Astrocyte (in vitro differentiated cells and primary cell): ENCODE data around the gene CARD11. TPM values are rescaled to one million over a fixed set of nuclear protein-coding genes. Genes with fewer than 3 reads are reported as not detected.
A peak's percentile ranks its signal among the peaks of the same experiment; 100 is the strongest.

Source experiments
- DNase-seq: peaks from one replicate; pipeline ENCODE4 v3.0.0-alpha.2; 2010; ENCODE audit warnings: low read depth
- FAIRE-seq: peaks from 2 replicates; lab custom pipeline; 2011; peaks lifted over from hg19 to GRCh38; lab: Jason Lieb, UNC
- H2AFZ ChIP-seq: 2 replicates; pipeline ENCODE4 v1.6.0; 2012; ENCODE audit warnings: low read depth, low read length, inconsistent platforms
- H3K27ac ChIP-seq: 2 replicates; pipeline ENCODE4 v1.5.1; 2011; ENCODE audit warnings: low read depth, low read length, inconsistent platforms
- H3K27me3 ChIP-seq: 2 replicates; pipeline ENCODE4 v1.6.0; 2011; ENCODE audit warnings: low read length, inconsistent platforms; ENCODE audit not compliant: insufficient read depth
- H3K36me3 ChIP-seq: 2 replicates; pipeline ENCODE4 v1.5.1; 2011; ENCODE audit warnings: low read length, inconsistent platforms; ENCODE audit not compliant: insufficient read depth
- H3K4me1 ChIP-seq: 2 replicates; pipeline ENCODE4 v1.5.1; 2011; ENCODE audit warnings: low read length, inconsistent platforms; ENCODE audit not compliant: insufficient read depth
- H3K4me2 ChIP-seq: 2 replicates; pipeline ENCODE4 v1.6.0; 2012; ENCODE audit warnings: low read length, inconsistent platforms
- H3K4me3 ChIP-seq: 2 replicates; pipeline ENCODE4 v1.5.1; 2011; ENCODE audit warnings: low read depth, mild to moderate bottlenecking, low read length, inconsistent platforms; ENCODE audit not compliant: insufficient read depth
- H3K79me2 ChIP-seq: 2 replicates; pipeline ENCODE4 v1.6.0; 2012; ENCODE audit warnings: mild to moderate bottlenecking, low read length, inconsistent platforms; ENCODE audit not compliant: insufficient read depth
- H3K9ac ChIP-seq: 2 replicates; pipeline ENCODE4 v1.6.0; 2012; ENCODE audit warnings: mild to moderate bottlenecking, low read length, inconsistent platforms
- H3K9me3 ChIP-seq: 2 replicates; pipeline ENCODE4 v1.5.1; 2012; ENCODE audit warnings: low read depth, mild to moderate bottlenecking, low read length, inconsistent platforms; ENCODE audit not compliant: insufficient read depth
- H4K20me1 ChIP-seq: 2 replicates; pipeline ENCODE4 v1.6.0; 2012; ENCODE audit warnings: low read length, inconsistent platforms; ENCODE audit not compliant: insufficient read depth
- H3K27ac Mint-ChIP-seq: one replicate; pipeline ENCODE4 v1.8.0; 2021; ENCODE audit warnings: mild to moderate bottlenecking, mixed read lengths; ENCODE audit not compliant: unreplicated experiment
- H3K27me3 Mint-ChIP-seq: one replicate; pipeline ENCODE4 v1.8.0; 2021; ENCODE audit warnings: low read depth, mixed read lengths; ENCODE audit not compliant: unreplicated experiment
- H3K36me3 Mint-ChIP-seq: one replicate; pipeline ENCODE4 v1.8.0; 2021; ENCODE audit warnings: low read depth, mixed read lengths; ENCODE audit not compliant: unreplicated experiment
- H3K4me1 Mint-ChIP-seq: one replicate; pipeline ENCODE4 v1.8.0; 2021; ENCODE audit warnings: low read depth, mixed read lengths; ENCODE audit not compliant: unreplicated experiment
- H3K4me3 Mint-ChIP-seq: one replicate; pipeline ENCODE4 v1.8.0; 2021; ENCODE audit warnings: mild to moderate bottlenecking, moderate library complexity, mixed read lengths; ENCODE audit not compliant: unreplicated experiment
- H3K9me3 Mint-ChIP-seq: one replicate; pipeline ENCODE4 v1.8.0; 2021; ENCODE audit warnings: mild to moderate bottlenecking, mixed read lengths; ENCODE audit not compliant: unreplicated experiment
- EZH2 ChIP-seq: IDR thresholded peaks from 2 replicates; pipeline ENCODE4 v1.6.1; 2012; ENCODE audit warnings: mild to moderate bottlenecking, low read length, inconsistent platforms; ENCODE audit not compliant: insufficient read depth
- total RNA-seq: library from RNA; stranded (reverse); gene quantifications from 2 replicates; pipeline ENCODE4 v1.2.1, GENCODE V29; 2021
- TF ChIP-seq, protein P1 (sequence below): IDR thresholded peaks from 2 replicates; pipeline ENCODE4 v1.5.1; 2011; ENCODE audit warnings: low read depth, mild to moderate bottlenecking, inconsistent platforms, low read length, moderate library complexity; ENCODE audit not compliant: insufficient read depth

Gene CARD11
- total RNA-seq, 1 donor from 2014 or later, result 9.5 TPM

DNA sequence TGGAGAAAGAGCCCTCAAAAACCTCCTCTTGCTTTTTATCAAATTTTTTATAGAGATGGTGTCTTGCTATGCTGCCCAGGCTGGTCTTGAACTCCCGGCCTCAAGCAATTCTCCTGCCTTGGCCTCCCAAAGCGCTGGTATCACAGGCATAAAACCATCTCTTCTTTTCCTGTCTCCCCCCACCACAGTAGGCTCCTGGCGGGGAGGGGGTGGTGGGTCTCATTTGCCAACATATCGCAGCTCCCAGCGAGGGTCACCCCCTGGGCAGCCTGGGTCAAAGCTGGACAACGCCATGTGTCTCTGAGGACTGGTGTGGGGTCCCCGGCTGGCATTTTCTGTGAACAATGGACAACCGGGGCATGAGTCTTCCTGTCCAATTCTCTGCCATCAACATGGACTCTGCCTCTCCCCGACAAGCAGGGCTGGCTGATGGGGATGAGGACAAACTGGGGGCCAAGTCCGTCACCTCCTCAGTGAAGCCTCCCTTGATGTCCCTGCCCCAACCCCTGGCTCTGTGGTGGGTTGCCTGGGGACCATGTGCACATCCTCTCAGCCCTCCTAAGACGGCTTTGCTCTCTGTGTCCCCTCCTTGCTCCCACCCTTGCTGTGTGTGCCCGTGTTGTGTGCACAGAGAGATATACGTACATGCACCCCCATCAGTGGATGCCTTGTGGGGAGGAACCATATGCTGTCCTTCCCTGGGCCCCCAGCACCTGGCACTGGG, 113.2 kb downstream of the CARD11 start:
- FAIRE-seq (no peak), DNase-seq (no peak)
- Histone ChIP-seq H2AFZ (no peak overlapping the region), H4K20me1 (no peaks in the 10 kb centered on the region), H3K36me3 (no peaks in the 10 kb centered on the region), H3K4me1 (peaks cover 4% of the 10 kb centered on the region), H3K27ac (no peak overlapping the region), H3K4me2 (no peak overlapping the region), H3K9ac (no peak overlapping the region), H3K27me3 (no peaks in the 10 kb centered on the region), H3K4me3 (no peak overlapping the region), H3K79me2 (no peaks in the 10 kb centered on the region), H3K9me3 (no peaks in the 10 kb centered on the region)
- TF ChIP-seq, protein P1, sequence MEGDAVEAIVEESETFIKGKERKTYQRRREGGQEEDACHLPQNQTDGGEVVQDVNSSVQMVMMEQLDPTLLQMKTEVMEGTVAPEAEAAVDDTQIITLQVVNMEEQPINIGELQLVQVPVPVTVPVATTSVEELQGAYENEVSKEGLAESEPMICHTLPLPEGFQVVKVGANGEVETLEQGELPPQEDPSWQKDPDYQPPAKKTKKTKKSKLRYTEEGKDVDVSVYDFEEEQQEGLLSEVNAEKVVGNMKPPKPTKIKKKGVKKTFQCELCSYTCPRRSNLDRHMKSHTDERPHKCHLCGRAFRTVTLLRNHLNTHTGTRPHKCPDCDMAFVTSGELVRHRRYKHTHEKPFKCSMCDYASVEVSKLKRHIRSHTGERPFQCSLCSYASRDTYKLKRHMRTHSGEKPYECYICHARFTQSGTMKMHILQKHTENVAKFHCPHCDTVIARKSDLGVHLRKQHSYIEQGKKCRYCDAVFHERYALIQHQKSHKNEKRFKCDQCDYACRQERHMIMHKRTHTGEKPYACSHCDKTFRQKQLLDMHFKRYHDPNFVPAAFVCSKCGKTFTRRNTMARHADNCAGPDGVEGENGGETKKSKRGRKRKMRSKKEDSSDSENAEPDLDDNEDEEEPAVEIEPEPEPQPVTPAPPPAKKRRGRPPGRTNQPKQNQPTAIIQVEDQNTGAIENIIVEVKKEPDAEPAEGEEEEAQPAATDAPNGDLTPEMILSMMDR, result no peak
- TF ChIP-seq EZH2, result no peak
- Mint-ChIP-seq H3K27ac (no peak overlapping the region), H3K36me3 (peaks cover 3% of the 10 kb centered on the region), H3K9me3 (no peaks in the 10 kb centered on the region), H3K27me3 (peaks cover 2% of the 10 kb centered on the region), H3K4me3 (no peak overlapping the region), H3K4me1 (peaks cover 6% of the 10 kb centered on the region)

GRCh38 chr7:2929321-2930201, 114.1 kb downstream of the CARD11 start:
- Mint-ChIP-seq H3K4me1 (peaks cover 6% of the 10 kb centered on the region), H3K9me3 (no peaks in the 10 kb centered on the region), H3K4me3 (no peak overlapping the region), H3K27me3 (peaks cover 2% of the 10 kb centered on the region), H3K27ac (no peak overlapping the region), H3K36me3 (peaks cover 3% of the 10 kb centered on the region)
- H3K4me2 ChIP-seq, result no peak overlapping the region
- no peaks in the 10 kb centered on the region for H3K9me3 ChIP-seq
- H3K27ac ChIP-seq, result no peak overlapping the region
- H4K20me1 ChIP-seq, result no peaks in the 10 kb centered on the region
- no peak for FAIRE-seq
- H3K4me3 ChIP-seq, result no peak overlapping the region
- H3K36me3 ChIP-seq, result no peaks in the 10 kb centered on the region
- TF ChIP-seq EZH2, result peak; percentile 8
- TF ChIP-seq, protein P1, result no peak
- no peak for DNase-seq
- H2AFZ ChIP-seq, result no peak overlapping the region
- H3K4me1 ChIP-seq, result peaks cover 4% of the 10 kb centered on the region
- H3K27me3 ChIP-seq, result no peaks in the 10 kb centered on the region
- no peaks in the 10 kb centered on the region for H3K79me2 ChIP-seq
- H3K9ac ChIP-seq, result no peak overlapping the region
